GM23338 (cell line): ENCODE measurements around the gene JOSD1. TPM values are rescaled to one million over a fixed set of nuclear protein-coding genes. Genes with fewer than 3 reads are reported as not detected.

Experiments used
- ATAC-seq: fragments of 200-7000 bp; cut with Tn5 transposase; 3 replicates; pipeline ENCODE4 v1.9.1; 2020
- DNase-seq: peaks from one replicate; pipeline ENCODE4 v3.0.0-alpha.2; 2015; ENCODE audit warnings: low spot score
- H2AFZ ChIP-seq: fragments of 200-600 bp; sonication (generic); 2 replicates; pipeline ENCODE4 v1.8.0; 2016; ENCODE audit warnings: antibody characterized with exemption, mild to moderate bottlenecking, moderate library complexity
- H3F3A ChIP-seq: fragments of 200-600 bp; sonication (generic); replicated peaks from 2 replicates; pipeline ENCODE4 v1.8.0; 2017; ENCODE audit warnings: antibody characterized with exemption, mixed run types, low read depth
- H3K27ac ChIP-seq: fragments of 200-600 bp; sonication (generic); 2 replicates; pipeline ENCODE4 v1.6.1; 2016; ENCODE audit warnings: low read depth
- H3K27me3 ChIP-seq: fragments of 200-600 bp; sonication (generic); 2 replicates; pipeline ENCODE4 v1.8.0; 2016; ENCODE audit warnings: mild to moderate bottlenecking, mixed run types, moderate library complexity; ENCODE audit not compliant: insufficient read depth
- H3K36me3 ChIP-seq: fragments of 200-600 bp; sonication (generic); 2 replicates; pipeline ENCODE4 v1.8.0; 2016; ENCODE audit warnings: mild to moderate bottlenecking; ENCODE audit not compliant: insufficient read depth
- H3K4me1 ChIP-seq: fragments of 200-600 bp; sonication (generic); 2 replicates; pipeline ENCODE4 v1.8.0; 2016; ENCODE audit warnings: mild to moderate bottlenecking, moderate library complexity; ENCODE audit not compliant: insufficient read depth
- H3K4me2 ChIP-seq: fragments of 200-600 bp; sonication (generic); 2 replicates; pipeline ENCODE4 v1.7.1; 2017; ENCODE audit warnings: mixed run types
- H3K4me3 ChIP-seq: fragments of 200-600 bp; sonication (generic); 2 replicates; pipeline ENCODE4 v1.6.1; 2016; ENCODE audit warnings: mixed run types
- H3K79me2 ChIP-seq: fragments of 200-600 bp; sonication (generic); replicated peaks from 2 replicates; pipeline ENCODE4 v1.8.0; 2017; ENCODE audit warnings: mild to moderate bottlenecking; ENCODE audit not compliant: insufficient read depth
- H3K9me2 ChIP-seq: fragments of 200-600 bp; sonication (generic); 2 replicates; pipeline ENCODE4 v1.8.0; 2017; ENCODE audit not compliant: insufficient read depth
- H4K20me1 ChIP-seq: fragments of 200-600 bp; sonication (generic); replicated peaks from 2 replicates; pipeline ENCODE4 v1.8.0; 2017; ENCODE audit warnings: mild to moderate bottlenecking; ENCODE audit not compliant: insufficient read depth
- H3K27ac Mint-ChIP-seq: 2 replicates; pipeline ENCODE4 v1.8.0; 2020; ENCODE audit warnings: inconsistent platforms, mild to moderate bottlenecking, moderate library complexity, mixed read lengths
- H3K27me3 Mint-ChIP-seq: 3 replicates; pipeline ENCODE4 v1.8.0; 2022; ENCODE audit warnings: low read depth, mild to moderate bottlenecking, moderate library complexity, mixed read lengths, inconsistent platforms; ENCODE audit not compliant: insufficient read depth, poor library complexity
- H3K36me3 Mint-ChIP-seq: 3 replicates; pipeline ENCODE4 v1.8.0; 2021; ENCODE audit warnings: low read depth, mild to moderate bottlenecking, inconsistent platforms, moderate library complexity, mixed read lengths
- H3K4me1 Mint-ChIP-seq: 3 replicates; pipeline ENCODE4 v1.8.0; 2020; ENCODE audit warnings: mild to moderate bottlenecking, inconsistent platforms, mixed read lengths
- H3K4me3 Mint-ChIP-seq: 3 replicates; pipeline ENCODE4 v1.8.0; 2021; ENCODE audit warnings: moderate library complexity, mild to moderate bottlenecking, inconsistent platforms, mixed read lengths
- H3K9me3 Mint-ChIP-seq: 3 replicates; pipeline ENCODE4 v1.8.0; 2020; ENCODE audit warnings: moderate library complexity, mild to moderate bottlenecking, inconsistent platforms, mixed read lengths
- CREB1 ChIP-seq: fragments of 250-450 bp; sonication (Bioruptor Pico); IDR thresholded peaks from 2 replicates; pipeline ENCODE4 v1.5.0; 2020; ENCODE audit warnings: low read depth, mild to moderate bottlenecking, moderate library complexity
- CTCF ChIP-seq, 2 experiments: fragments of 200-600 bp in 1 of 2; sonication (generic) in 1 of 2; conservative IDR thresholded peaks; 2 replicates each; pipeline versions ENCODE4 v1.5.1 to v1.6.1; 2016 to 2017; ENCODE audit warnings: antibody characterized with exemption in 2 of 2, low read depth in 2 of 2, mild to moderate bottlenecking in 2 of 2, moderate library complexity in 1 of 2
- ETS1 ChIP-seq: IDR thresholded peaks from 2 replicates; pipeline ENCODE4 v1.6.1; 2016; ENCODE audit warnings: antibody characterized with exemption
- EZH2 ChIP-seq: fragments of 200-600 bp; sonication (generic); IDR thresholded peaks from one replicate; pipeline ENCODE4 v1.8.0; 2017; ENCODE audit warnings: antibody characterized with exemption, mild to moderate bottlenecking, low read depth; ENCODE audit not compliant: unreplicated experiment
- EZH2phosphoT487 ChIP-seq: fragments of 200-600 bp; sonication (generic); IDR thresholded peaks from one replicate; pipeline ENCODE4 v1.8.1; 2018; ENCODE audit warnings: antibody characterized with exemption; ENCODE audit not compliant: unreplicated experiment
- JUNB ChIP-seq: IDR thresholded peaks from one replicate; pipeline ENCODE4 v1.6.1; 2016; ENCODE audit warnings: antibody characterized with exemption; ENCODE audit not compliant: unreplicated experiment
- NANOG ChIP-seq: IDR thresholded peaks from 2 replicates; pipeline ENCODE4 v1.6.1; 2016; ENCODE audit warnings: antibody characterized with exemption, borderline replicate concordance
- REST ChIP-seq: IDR thresholded peaks from one replicate; pipeline ENCODE4 v1.6.1; 2018; ENCODE audit warnings: antibody characterized with exemption; ENCODE audit not compliant: unreplicated experiment
- STAT1 ChIP-seq: IDR thresholded peaks from one replicate; pipeline ENCODE4 v1.6.1; 2016; ENCODE audit warnings: antibody characterized with exemption; ENCODE audit not compliant: unreplicated experiment
- ZNF114 ChIP-seq: fragments of 250-450 bp; sonication (Bioruptor Pico); IDR thresholded peaks from 2 replicates; pipeline ENCODE4 v1.5.0; 2020; ENCODE audit warnings: mild to moderate bottlenecking, moderate library complexity
- ZNF331 ChIP-seq: fragments of 250-450 bp; sonication (Bioruptor Pico); IDR thresholded peaks from 2 replicates; pipeline ENCODE4 v1.5.0; 2020; ENCODE audit warnings: low read depth, mild to moderate bottlenecking, moderate library complexity
- polyA plus RNA-seq: library from polyadenylated mRNA; unstranded; fragments of >200 nt; fragmentation: Nextera tagmentation; extraction: Ambion mirVana; gene quantifications from 2 replicates; pipeline ENCODE4 v1.2.1, GENCODE V29; 2016
- total RNA-seq: library from RNA; depleted of rRNA; stranded (reverse); fragments of >200 nt; shearing (Covaris generic); gene quantifications from 2 replicates; pipeline ENCODE4 v1.2.3, GENCODE V29; 2014

The JOSD1 gene
- total and polyA plus RNA-seq, 2 experiments from 2014 or later = 4.6 to 19.7 TPM

- TF ChIP-seq CTCF (conservative IDR thresholded peaks at IDR 0.05; ENCODE audit: low read depth in 2 of 2) = no peak
- no peak for TF ChIP-seq JUNB
- no peak for TF ChIP-seq REST
- no peak for TF ChIP-seq ZNF114 (CRISPR knock-in tag)
- TF ChIP-seq NANOG = no peak
- no peak for TF ChIP-seq EZH2phosphoT487
- no peak for TF ChIP-seq ZNF331 (CRISPR knock-in tag)
- no peak for TF ChIP-seq STAT1
- no peak for TF ChIP-seq EZH2
- no peak for TF ChIP-seq ETS1
These were observed 11.9 kb upstream of the JOSD1 start (continued) for GRCh38 chr22:38712486-38713207.

- no peaks in the 10 kb centered on the region for H3K9me3 Mint-ChIP-seq
- H3K36me3 Mint-ChIP-seq = peaks cover 14% of the 10 kb centered on the region
- TF ChIP-seq EZH2phosphoT487 (no peak), ZNF114 (CRISPR knock-in tag) (no peak), CREB1 (CRISPR knock-in tag) (no peak), ETS1 (no peak)
These were observed 10.1 kb upstream of the JOSD1 start for GRCh38 chr22:38710866-38711265.

More at GRCh38 chr22:38710866-38711265, 10.1 kb upstream of the JOSD1 start:
- no peaks in the 10 kb centered on the region for H3K9me2 ChIP-seq
- peaks cover 10% of the 10 kb centered on the region; the same call in 1 of the 2 replicates for H3K36me3 ChIP-seq
- peaks cover 96% of the 10 kb centered on the region for H3K79me2 ChIP-seq
- H3K4me3 Mint-ChIP-seq = no peak overlapping the region
- H3K27me3 ChIP-seq = no peaks in the 10 kb centered on the region
- no peak overlapping the region for H2AFZ ChIP-seq
- H3K4me2 ChIP-seq = no peak overlapping the region
- H3K4me3 ChIP-seq = no peak overlapping the region
- DNase-seq (no peak), ATAC-seq (no peak)
- H4K20me1 ChIP-seq = peaks cover 71% of the 10 kb centered on the region
- peaks cover 57% of the 10 kb centered on the region for H3K4me1 ChIP-seq
- H3K4me1 Mint-ChIP-seq = peaks cover 68% of the 10 kb centered on the region
- H3K27me3 Mint-ChIP-seq = peaks cover 2% of the 10 kb centered on the region
- no peak overlapping the region for H3K27ac ChIP-seq
- no peak overlapping the region for H3K27ac Mint-ChIP-seq
- H3F3A ChIP-seq = 0 out of 2 replicates have a peak, but pooled peaks cover 4% of the 10 kb centered on the region
